PC-9 (cell line): ENCODE results near the gene ZNFX1. TPM values are rescaled to one million over a fixed set of nuclear protein-coding genes. Genes with fewer than 3 reads are reported as not detected.

Experiments used
- BruUV-seq: library from RNA; stranded (reverse); fragments of 400-500 nt; replicated peaks from 2 replicates; lab custom pipeline; 2021; lab: Mats Ljungman, UMichigan
- CTCF ChIA-PET: fragments of 300-600 bp; sonication (Branson Sonifier 250); formaldehyde crosslinking; loops from one replicate; lab custom pipeline; 2022; ENCODE audit warnings: antibody characterized with exemption; lab: Charles Lee
- POLR2A ChIA-PET: fragments of 300-600 bp; sonication (Branson Sonifier 250); formaldehyde crosslinking; loops from one replicate; lab custom pipeline; 2022; ENCODE audit warnings: antibody characterized with exemption; ENCODE audit not compliant: unreplicated experiment; lab: Charles Lee
- DNase-seq, 2 experiments: peaks; one replicate each; pipeline versions ENCODE4 v3.0.0 to v3.0.0-alpha.2; 2015 to 2022; ENCODE audit warnings: mixed read lengths in 1 of 2
- H2AFZ ChIP-seq: fragments of 200-600 bp; sonication (generic); 2 replicates; pipeline ENCODE4 v1.8.1; 2017; ENCODE audit warnings: antibody characterized with exemption
- H3F3A ChIP-seq: fragments of 200-600 bp; sonication (generic); 2 replicates; pipeline ENCODE4 v1.8.1; 2017; ENCODE audit warnings: antibody characterized with exemption, mild to moderate bottlenecking, low read depth; ENCODE audit not compliant: insufficient read depth
- H3K27ac ChIP-seq: fragments of 200-600 bp; sonication (generic); 2 replicates; pipeline ENCODE4 v1.6.1; 2016; ENCODE audit warnings: mixed run types
- H3K27me3 ChIP-seq: fragments of 200-600 bp; sonication (generic); 2 replicates; pipeline ENCODE4 v1.6.1; 2016; ENCODE audit warnings: low read depth, mixed run types; ENCODE audit not compliant: insufficient read depth
- H3K36me3 ChIP-seq: fragments of 200-600 bp; sonication (generic); 2 replicates; pipeline ENCODE4 v1.6.1; 2016; ENCODE audit warnings: low read depth, mixed run types
- H3K4me1 ChIP-seq: fragments of 200-600 bp; sonication (generic); replicated peaks from 2 replicates; pipeline ENCODE4 v1.6.1; 2016; ENCODE audit warnings: mixed run types; ENCODE audit not compliant: insufficient read depth
- H3K4me2 ChIP-seq: fragments of 200-600 bp; sonication (generic); 2 replicates; pipeline ENCODE4 v1.6.1; 2017; ENCODE audit warnings: mixed run types
- H3K4me3 ChIP-seq: fragments of 200-600 bp; sonication (generic); 2 replicates; pipeline ENCODE4 v1.6.1; 2016; ENCODE audit warnings: mixed run types
- H3K79me2 ChIP-seq: fragments of 200-600 bp; sonication (generic); 2 replicates; pipeline ENCODE4 v1.6.1; 2017; ENCODE audit warnings: low read depth, mixed run types
- H3K9me2 ChIP-seq: fragments of 200-600 bp; sonication (generic); 2 replicates; pipeline ENCODE4 v1.8.1; 2017; ENCODE audit warnings: mild to moderate bottlenecking; ENCODE audit not compliant: insufficient read depth
- H3K9me3 ChIP-seq: fragments of 200-600 bp; sonication (generic); 2 replicates; pipeline ENCODE4 v1.8.1; 2016; ENCODE audit warnings: low read depth; ENCODE audit not compliant: insufficient read depth
- H4K20me1 ChIP-seq: fragments of 200-600 bp; sonication (generic); 2 replicates; pipeline ENCODE4 v1.8.1; 2017; ENCODE audit not compliant: insufficient read depth
- CTCF ChIP-seq: fragments of 200-600 bp; sonication (generic); conservative IDR thresholded peaks from 2 replicates; pipeline ENCODE4 v1.6.1; 2017; ENCODE audit warnings: mixed run types, antibody characterized with exemption, mild to moderate bottlenecking, moderate library complexity
- EZH2 ChIP-seq: fragments of 200-600 bp; sonication (generic); IDR thresholded peaks from 2 replicates; pipeline ENCODE4 v1.8.0; 2017; ENCODE audit warnings: antibody characterized with exemption, low read depth
- intact Hi-C: fragments of 100-400 bp; cut with micrococcal nuclease; formaldehyde crosslinking; loops from one replicate; pipeline ENCODE4 v1.10.0; 2022; ENCODE audit not compliant: unreplicated experiment
- total RNA-seq: library from RNA; stranded (reverse); gene quantifications from 2 replicates; pipeline ENCODE4 v1.2.3, GENCODE V29; 2021

Gene ZNFX1
- total RNA-seq, 1 experiment from 2014 or later, result 29.7 TPM

GRCh38 chr20:49252556-49253350 is 25.1 kb downstream of the ZNFX1 start:
- no peak overlapping the region for H3K27ac ChIP-seq
- peaks cover 16% of the 10 kb centered on the region for H3F3A ChIP-seq
- no TSS peak for BruUV-seq
- no peak overlapping the region for H2AFZ ChIP-seq
- POLR2A ChIA-PET, result no interaction called here
- peaks cover 6% of the 10 kb centered on the region for H4K20me1 ChIP-seq
- H3K27me3 ChIP-seq, result no peaks in the 10 kb centered on the region
- CTCF ChIA-PET, result interaction anchor here (0.6 kb wide), 1 partner anchor 215 kb away, joined by 5 read pairs; no protein-coding TSS in a partner anchor
- intact Hi-C loops, result no loop called here
- no peaks in the 10 kb centered on the region for H3K4me1 ChIP-seq
- no peaks in the 10 kb centered on the region for H3K9me2 ChIP-seq
- no peaks in the 10 kb centered on the region for H3K79me2 ChIP-seq
- DNase-seq, result no peak
- no peaks in the 10 kb centered on the region for H3K9me3 ChIP-seq
- no peak overlapping the region for H3K4me2 ChIP-seq
- peaks cover 51% of the 10 kb centered on the region for H3K36me3 ChIP-seq
- TF ChIP-seq CTCF (no peak), EZH2 (no peak)
- H3K4me3 ChIP-seq, result no peak overlapping the region

- H3F3A ChIP-seq, result peaks cover 51% of the 10 kb centered on the region
- no peaks in the 10 kb centered on the region for H3K9me2 ChIP-seq
- BruUV-seq, result no TSS peak
- no peaks in the 10 kb centered on the region for H3K27me3 ChIP-seq
- CTCF ChIA-PET, result no interaction called here
- no peak overlapping the region for H2AFZ ChIP-seq
- H3K4me1 ChIP-seq, result no peaks in the 10 kb centered on the region
- no peak overlapping the region for H3K27ac ChIP-seq
- H4K20me1 ChIP-seq, result peaks cover 26% of the 10 kb centered on the region
- H3K36me3 ChIP-seq, result peaks cover 31% of the 10 kb centered on the region
- H3K79me2 ChIP-seq, result no peaks in the 10 kb centered on the region
- TF ChIP-seq EZH2 (no peak), CTCF (no peak)
- no peak overlapping the region for H3K4me2 ChIP-seq
- no peak overlapping the region for H3K4me3 ChIP-seq
- intact Hi-C loops, result loop anchor here (5.0 kb wide), 1 partner anchor 283 kb away; no protein-coding TSS in a partner anchor
- DNase-seq, result no peak
- H3K9me3 ChIP-seq, result no peaks in the 10 kb centered on the region
- POLR2A ChIA-PET, result no interaction called here
Observed at GRCh38 chr20:49248879-49249665, 28.8 kb downstream of the ZNFX1 start.

- H4K20me1 ChIP-seq, result peaks cover 26% of the 10 kb centered on the region
- no peaks in the 10 kb centered on the region for H3K4me1 ChIP-seq
- no peak overlapping the region for H2AFZ ChIP-seq
- CTCF ChIA-PET, result no interaction called here
- H3K27ac ChIP-seq, result no peak overlapping the region
- no peak overlapping the region for H3K4me2 ChIP-seq
- TF ChIP-seq EZH2 (no peak), CTCF (no peak)
- no peaks in the 10 kb centered on the region for H3K27me3 ChIP-seq
- H3K9me2 ChIP-seq, result no peaks in the 10 kb centered on the region
- DNase-seq, result no peak
- no peaks in the 10 kb centered on the region for H3K9me3 ChIP-seq
- H3F3A ChIP-seq, result peaks cover 55% of the 10 kb centered on the region
- no peak overlapping the region for H3K4me3 ChIP-seq
- no TSS peak for BruUV-seq
- POLR2A ChIA-PET, result no interaction called here
- H3K36me3 ChIP-seq, result peaks cover 30% of the 10 kb centered on the region
- H3K79me2 ChIP-seq, result no peaks in the 10 kb centered on the region
- intact Hi-C loops, result loop anchor here (5.0 kb wide), 1 partner anchor 284 kb away; no protein-coding TSS in a partner anchor
Observed at GRCh38 chr20:49248301-49248700, 29.6 kb downstream of the ZNFX1 start.
